HK-2 (cell line): Measurements from ENCODE around the gene PDPK1.
"Not testable (repeated sequence)": the region's sequence is repeated elsewhere in the genome, so short reads cannot be mapped to it uniquely, and the experiment has no call there.

Source experiments
- DNase-seq: peaks from one replicate; pipeline ENCODE4 v3.0.0-alpha.2; 2018; ENCODE audit not compliant: unreplicated experiment

The PDPK1 gene

DNA sequence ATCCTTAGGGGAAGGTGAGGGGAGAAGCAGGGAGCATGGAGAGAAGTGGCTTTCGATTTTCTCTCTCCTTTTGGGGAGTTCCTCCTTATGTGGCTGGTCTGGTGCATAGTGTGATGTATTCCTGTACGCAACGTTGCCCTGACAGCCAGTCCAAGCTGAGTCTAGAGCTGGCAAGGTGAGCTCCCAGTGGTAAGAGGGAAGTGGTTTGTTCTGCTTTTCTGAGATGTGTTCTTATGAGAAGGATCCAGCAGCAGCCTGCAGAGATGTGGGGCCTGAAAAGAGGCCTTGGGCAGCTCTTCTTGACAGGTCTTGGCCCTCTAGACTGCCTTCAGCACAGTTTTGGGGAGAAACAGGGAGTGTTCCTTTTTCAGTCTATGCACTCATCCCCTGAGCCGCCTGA lies 3.1 kb downstream of the PDPK1 start:
- not testable (repeated sequence) for DNase-seq

DNA sequence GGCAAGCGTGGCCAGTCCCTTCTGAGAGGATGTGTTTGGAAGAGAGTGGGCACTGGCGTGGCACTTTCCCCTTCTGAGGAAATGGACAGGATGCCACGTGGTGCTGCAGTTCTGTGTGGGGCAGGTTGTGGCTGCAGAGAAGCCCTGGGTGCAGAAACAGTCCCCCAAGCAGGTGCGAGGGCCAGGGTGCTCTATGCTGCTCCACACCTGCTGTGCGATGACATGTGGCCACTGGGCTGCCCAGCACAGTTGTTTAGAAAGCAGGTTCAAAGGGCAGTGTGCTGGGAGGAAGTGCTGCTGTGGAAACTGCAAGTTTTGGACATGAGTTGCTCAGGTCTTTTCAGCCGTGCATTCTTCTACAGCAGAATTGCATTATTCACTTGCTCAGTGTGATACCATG lies 3.6 kb downstream of the PDPK1 start:
- DNase-seq: not testable (repeated sequence)

DNA sequence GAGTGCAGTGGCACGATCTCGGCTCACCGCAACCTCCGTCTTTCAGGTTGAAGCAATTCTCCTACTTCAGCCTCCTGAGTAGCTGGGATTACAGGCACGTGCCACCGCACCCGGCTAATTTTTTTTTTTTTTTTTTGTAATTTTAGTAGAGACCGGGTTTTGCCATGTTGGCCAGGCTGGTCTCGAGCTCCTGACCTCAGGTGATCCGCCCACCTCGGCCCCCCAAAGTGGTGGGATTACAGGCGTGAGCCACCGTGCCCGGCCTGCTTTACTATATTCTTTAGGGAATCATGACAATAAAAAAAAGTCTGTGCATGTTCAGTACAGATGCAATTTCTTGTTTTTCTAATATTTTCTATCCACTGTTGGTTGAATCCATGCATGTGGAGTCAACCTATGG lies 6.0 kb downstream of the PDPK1 start:
- DNase-seq: not testable (repeated sequence)

DNA sequence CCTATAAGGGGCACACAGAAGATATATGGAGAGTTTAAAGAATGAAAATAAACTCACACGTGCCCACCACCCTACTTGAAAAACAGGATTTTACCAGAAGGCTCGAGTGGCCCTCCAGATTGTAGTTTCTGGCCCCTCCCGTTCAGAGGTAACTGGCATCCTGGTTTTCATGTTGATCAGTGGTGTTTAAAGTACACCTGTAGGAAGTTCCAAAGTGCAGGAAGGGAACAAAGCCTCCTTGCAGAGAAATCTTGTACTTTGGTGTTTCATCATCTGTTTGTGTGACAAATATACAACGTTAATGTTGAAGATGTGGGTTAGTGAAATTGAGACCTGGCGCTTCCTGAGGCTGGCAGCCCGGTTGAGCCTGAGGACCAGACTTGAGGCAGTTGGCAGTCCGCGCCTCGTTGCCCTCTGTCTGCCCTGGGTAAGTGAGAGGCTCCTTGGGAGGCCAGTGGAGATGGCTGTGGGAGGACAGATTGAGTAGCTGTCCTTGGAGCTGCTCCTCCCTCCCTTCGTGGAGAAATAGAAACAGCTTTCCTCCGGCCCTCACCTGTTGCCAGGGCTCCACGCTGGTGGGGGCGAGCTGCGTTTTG lies 12.6 kb downstream of the PDPK1 start:
- not testable (repeated sequence) for DNase-seq

DNA sequence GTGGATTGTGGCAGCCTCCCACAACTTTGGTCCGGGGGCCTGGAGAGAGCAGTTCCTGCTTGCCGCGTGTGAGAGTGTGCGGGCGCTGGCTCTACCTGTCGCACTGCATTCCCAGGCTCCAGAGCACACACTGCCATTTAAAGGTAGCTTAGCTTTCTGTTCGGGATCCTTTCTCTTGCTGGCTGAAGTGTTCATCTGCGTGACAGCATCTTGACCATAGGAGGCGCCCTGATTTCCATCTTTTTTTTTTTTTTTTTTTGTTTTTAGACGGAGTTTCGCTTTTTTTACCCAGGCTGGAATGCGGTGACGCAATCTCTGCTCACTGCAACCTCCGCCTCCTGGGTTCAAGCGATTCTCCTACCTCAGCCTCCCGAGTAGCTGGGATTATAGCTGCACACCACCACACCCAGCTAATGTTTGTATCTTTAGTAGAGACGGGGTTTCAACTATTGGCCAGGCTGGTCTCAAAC lies 13.6 kb downstream of the PDPK1 start:
- not testable (repeated sequence) for DNase-seq

DNA sequence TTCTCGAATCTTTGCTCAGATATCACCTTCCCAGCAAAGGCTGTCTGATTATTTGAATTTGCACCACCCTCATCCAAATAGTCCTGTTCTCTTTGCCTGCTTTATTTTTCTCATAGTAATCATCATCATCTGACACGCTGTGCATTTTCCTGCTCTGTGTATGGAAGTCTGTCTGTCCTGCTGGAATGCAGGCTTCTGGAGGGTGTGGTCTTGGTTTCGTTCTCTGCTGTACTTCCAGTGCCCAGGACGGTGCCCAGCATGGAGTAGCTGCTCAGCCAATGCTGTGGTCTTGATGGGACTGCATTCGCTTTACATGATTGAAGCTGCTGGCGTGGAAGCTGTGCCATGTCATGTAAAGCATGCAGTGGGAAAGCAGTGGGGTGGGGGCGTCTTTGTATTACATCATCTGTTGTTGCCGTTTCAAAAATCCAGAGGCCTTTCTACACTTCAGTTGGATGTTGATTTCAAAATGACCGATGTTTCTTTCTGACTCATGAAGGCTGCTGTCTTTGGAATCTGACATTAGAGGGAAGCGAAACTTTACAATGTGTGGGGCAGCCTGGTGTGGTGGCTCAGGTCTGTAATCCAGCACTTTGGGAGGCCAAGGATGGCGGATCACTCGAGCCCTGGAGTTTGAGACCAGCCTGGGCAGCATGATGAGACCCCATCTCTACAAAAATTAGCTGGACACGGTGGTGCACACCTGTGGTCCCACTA lies 17.0 kb downstream of the PDPK1 start:
- DNase-seq: not testable (repeated sequence)

DNA sequence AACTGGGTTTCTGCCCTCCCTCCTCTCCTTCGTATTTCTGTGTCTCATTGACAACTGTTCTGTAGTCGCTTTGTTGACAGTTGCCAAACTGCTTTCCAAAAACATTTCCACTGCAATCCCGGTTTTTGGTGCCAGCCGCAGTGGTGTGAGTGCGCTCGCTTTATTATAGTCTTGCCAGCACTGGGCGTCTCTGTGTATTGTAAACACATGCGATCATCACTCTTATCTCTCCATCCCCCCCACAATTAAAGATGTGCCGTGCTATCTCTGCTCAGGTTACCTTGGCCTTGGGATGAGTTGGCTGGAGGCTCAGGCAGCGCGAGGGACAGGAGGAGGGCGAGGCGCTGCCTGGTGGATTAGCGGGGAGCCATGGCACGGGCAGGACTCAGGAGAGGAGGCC lies 19.3 kb downstream of the PDPK1 start:
- not testable (repeated sequence) for DNase-seq

DNA sequence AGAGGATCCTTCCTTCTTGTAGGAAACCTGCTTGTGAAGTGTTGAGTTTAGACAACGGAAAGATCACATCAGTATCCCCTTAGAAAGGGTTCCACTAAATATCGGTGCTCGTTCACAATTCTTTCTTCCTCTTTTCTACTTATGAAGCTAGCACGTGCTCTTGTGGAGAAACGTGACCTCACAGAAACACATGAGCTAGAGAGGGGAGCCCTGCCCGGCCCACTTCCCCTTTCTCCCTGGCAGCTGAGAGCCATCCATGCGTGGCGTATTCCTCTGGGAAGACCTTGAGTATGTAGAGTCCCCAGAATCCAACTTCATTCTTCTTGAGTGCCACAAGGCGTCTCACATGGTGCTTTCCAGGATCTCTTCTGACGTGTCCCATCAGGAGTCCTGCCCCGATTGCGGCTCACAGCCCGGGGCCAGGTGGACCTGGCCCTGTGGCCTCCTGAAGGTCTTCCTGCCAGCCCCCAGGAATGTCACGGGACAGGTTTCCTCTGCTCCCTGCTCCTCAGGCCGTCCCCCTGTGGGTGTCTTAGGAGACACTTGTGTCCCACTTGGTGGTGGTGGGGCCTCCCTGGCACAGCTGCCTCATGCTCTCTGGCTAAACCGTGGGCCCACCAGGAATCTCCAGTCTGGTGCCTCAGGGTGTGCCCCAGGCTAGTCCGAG lies 22.4 kb downstream of the PDPK1 start:
- DNase-seq: not testable (repeated sequence)

DNA sequence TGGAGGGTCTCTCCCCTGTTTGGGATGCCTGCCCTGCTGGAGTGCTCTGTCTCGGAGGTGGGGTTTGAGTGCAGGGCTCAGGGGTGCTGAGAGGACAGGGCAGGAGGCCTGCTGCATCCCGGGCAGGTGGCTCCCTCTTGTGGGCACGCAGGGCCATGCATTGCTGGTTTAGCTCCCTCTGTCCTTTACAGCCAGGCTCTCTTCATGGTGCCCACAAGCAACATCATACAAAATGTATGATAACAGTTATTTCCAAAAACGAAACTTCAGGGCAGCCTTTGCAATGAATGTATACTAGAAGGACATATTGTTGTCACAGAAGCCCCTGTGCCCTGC lies 22.9 kb downstream of the PDPK1 start:
- DNase-seq: not testable (repeated sequence)

DNA sequence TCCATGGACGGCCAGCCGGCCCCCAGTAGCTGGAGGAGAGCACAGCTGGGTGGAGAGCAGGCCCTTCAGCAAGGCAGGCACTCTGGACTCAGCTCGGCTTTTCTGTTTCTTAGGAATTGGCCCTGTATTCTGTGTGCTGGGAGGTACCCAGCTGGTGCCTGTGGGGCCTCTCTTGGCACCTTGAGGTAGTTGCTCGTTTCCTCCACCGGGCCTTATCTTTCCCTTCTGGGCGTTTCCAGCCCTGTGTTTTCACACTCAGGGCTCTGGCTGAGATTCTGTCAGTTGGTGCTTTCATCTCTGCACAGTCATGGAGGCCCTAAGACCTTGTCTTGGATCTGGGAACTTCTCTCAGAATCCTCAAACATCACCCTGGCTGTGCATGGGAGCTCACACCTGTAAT lies 29.7 kb downstream of the PDPK1 start:
- not testable (repeated sequence) for DNase-seq

DNA sequence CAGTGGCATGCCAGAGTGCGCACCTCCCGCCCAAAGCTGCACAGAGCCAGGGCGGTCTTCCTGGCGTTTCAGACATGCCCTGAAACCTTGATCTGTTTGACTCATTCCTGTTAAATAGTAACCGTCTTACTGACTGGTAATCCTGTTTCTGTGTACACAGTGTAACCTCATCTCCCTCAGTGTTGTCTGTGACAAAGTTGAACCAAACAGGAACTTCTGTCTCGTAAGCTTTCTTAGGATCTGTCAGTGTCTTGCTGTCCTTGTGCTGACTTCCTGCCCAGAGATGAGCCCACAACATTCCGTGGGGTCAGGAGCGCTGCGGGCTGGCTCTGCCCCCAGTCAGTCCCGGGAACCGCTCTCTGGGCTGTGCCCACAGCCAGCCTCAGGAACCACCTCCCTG lies 30.8 kb downstream of the PDPK1 start:
- not testable (repeated sequence) for DNase-seq

DNA sequence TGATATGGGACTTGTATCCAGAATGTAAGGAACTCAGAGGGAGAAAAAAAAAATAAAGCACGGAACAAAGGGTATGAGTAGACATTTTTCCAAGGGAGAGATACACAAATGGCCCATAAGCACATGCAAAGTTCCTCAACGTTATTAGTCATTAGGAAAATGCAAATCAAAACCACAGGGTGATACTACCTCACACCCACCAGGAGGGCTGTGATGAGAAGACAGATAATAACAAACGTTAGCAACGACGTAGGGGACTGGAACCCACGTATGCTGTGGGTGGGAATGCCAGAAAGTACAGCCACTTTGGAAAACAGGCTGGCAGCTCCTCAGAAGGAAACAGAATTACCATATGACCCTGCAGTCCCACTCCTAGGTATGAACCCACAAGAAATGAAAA lies 34.9 kb downstream of the PDPK1 start:
- DNase-seq: not testable (repeated sequence)

DNA sequence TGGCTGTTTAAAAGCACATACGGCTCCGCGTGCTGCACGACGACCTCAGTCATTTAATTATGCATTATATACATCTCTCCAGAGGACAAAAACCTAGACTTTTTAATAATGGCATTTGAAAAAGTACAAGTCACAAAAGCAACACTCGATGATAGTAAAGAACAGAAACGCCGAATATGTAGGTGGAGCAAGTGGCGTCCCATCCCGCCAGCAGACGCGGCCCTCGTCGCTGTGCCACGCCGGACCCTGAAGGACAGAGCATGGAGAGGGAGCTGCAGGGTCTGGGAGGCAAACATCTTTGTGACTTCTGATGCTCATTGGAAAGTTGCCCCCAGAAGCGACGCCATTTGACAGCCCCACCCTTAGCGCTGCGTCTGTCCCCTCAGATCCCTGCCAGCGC lies 38.0 kb downstream of the PDPK1 start:
- not testable (repeated sequence) for DNase-seq

DNA sequence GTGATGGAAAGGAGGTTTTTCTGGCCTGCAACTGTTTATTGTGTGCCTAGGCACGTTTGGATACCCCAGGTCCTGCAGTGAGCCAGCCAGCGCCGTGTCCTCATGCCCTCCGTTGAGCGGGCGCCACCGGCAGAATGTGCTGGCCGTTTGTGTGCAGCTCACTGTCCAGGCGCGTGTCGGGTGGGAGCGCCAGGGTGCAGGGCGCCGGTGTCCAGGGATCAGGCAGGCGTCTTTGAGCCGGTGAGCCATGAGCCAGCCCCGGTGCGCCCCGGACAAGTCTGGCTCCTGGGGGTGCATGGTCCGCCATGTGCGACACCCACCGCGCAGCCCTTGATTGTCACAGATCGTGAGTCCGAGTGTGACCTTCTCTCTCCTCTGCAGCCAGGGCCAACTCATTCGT lies 39.2 kb downstream of the PDPK1 start:
- not testable (repeated sequence) for DNase-seq

DNA sequence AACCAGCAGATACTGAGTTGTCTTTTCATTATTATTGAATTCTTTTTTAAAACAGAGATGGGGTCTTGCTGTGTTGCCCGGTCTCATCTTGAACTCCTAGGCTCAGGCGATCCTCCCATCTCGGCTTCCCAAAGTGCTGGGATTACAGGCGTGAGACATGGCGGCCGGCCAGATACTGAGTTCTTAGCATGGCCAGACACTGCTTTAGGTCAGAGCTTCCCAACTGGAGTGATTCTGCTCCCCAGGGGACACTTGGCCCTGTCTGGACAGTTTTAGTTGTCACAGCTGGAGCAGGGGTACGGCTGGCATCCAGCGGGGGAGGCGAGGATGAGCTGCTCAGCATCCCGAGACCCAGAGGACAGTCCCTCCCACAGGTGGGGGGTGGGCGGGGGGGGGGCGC lies 41.1 kb downstream of the PDPK1 start:
- not testable (repeated sequence) for DNase-seq

DNA sequence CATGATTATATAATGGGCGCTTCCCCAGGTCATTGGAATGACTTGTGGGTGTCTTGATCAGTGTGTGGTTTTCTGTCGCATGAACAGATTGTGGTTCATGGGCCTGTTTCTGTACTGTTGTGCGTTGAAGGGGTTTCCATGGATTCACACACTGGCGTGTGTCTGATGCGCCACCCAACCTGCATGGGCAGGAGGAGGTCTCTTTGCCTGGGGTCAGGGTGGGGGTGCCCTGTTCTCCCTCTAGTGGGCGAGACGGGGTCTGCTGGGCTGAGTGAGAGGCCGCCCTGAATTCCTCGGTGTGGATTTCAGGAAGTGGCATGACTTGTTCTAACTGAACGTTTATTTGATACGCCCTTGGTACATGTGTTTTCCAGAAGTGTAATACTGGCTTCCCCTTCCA lies 42.3 kb downstream of the PDPK1 start:
- DNase-seq: not testable (repeated sequence)

DNA sequence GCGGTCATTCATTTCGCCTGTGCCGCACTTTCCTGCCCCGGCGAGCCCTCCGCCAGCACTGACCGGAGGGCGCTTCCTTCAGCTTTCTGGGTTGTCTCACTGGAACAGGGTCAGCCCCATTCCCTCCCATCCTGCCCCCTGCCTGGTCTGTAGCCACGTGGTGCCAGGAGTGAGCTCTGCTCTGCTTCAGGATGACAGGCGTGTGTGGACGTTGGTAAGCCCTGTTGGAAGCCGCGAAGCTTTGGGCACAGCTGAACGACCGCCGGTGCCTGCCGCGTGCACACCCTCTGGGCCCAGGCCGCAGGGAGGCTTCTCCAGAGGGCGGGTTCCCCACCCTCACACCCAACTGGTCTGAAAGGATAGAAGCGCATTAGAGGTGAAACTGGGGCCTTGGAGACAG lies 43.0 kb downstream of the PDPK1 start:
- not testable (repeated sequence) for DNase-seq

DNA sequence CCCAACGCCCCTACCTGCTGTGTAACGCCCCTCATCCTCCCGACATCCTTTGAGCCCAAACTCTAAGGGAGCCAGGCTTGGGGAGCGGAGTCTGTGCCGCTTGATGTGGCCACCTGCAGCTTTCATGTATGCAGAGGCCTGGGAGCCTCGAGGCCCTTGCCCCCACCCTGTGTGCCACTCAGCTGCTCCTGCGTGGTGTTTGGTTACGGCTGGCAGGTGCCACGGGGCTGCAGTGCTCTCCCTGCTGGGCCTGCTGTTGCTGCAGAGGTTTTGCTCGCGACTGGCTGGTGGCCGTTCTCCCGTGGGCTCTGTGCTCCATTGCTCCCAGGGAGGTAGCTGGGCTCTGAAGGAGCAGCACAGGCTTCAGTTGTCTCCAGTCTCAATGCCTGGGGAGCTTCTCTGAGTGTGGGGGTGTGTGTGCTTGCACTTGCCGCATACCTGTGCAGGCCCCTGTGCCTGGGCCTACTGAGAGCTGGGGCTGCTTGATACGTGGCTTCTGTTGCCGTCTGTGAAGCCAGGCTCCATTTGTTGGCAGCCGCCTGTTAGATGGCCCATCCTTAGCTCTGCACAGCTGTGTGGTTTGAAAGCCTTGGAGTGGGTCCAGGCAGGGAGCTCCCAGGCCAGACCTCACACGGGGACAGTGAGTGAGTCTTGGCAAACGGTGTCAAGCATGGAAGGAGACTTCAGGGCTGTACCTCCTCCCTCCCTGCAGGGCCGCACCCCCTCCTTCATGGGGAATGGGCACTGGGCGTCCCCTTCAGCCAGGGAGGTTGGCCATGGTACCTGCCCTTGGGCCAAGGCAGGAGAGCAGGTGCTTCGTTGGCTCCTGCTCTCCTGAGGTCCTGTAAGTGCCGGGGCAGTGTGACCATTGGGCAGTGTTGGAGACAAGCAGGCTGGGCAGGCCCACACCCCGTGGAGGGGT lies 47.2 kb downstream of the PDPK1 start:
- no peak for DNase-seq

DNA sequence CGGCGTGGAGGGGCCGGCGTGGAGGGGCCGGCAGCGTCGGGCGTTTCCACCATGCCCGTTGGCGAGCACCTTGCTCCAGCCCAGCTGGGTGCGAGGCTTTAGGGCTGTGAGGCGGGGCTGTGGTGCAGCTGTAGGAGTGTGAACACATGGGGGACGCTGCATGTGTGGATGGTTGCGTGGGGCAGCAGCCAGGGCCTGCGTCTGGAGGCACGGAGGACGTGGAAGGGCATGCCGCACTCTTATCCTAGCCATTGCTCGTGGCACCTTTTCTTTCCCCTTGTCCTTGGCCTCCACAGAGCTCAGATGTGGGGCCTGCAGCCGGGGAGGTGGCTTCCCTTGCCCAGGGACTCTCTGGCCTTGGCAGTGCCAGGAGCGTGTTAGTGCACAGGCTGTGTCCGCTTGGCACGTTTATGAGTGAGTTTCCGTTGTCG lies 47.8 kb downstream of the PDPK1 start:
- DNase-seq: no peak

DNA sequence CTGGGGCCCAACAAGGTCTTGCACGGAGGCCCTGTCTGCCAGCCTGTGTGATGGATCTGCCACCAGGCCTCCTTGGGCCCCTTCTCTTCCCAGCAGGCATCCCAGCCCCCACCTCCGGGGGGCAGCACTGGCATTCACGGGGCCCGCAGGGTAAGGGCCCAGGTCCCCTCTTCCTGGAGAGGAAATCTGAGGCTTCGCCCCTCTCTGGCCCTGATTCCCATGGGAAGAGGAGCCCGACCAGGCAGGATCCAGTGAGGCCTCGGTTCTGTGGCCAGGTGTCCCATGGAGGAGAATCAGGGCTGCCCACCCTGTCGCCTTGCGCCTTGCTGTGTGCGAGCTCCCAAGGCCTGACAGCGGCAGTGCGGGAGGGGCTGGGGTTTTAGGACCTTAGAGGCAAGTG lies 48.4 kb downstream of the PDPK1 start:
- DNase-seq: no peak

DNA sequence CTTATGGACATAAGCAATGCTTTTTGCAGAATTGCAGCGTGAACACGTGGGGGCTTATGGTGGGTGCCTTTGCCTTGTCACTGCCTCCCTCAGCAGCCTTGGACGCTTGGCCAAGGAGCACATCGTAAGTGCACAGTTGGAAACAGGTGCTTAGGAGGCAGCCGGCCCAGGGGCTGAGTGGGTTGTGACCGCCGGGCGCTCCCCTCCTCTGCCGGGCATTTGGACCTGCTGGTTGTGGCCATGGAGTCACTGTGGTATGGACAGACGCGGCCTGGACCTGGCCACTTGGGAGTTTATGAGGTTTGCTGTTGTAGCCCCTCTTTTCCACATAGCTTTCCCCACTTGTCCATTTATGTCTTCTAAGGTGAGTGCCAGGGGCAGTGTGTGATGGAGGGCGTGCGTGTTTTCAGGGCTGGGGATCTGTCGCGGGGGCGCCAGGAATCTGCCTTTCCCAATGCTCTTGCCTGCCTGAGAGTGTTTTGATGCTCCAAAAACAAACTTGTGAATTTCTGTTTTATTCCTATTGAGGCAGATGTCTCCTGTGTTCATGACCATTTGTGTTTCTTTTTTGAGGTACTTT lies 49.2 kb downstream of the PDPK1 start:
- DNase-seq: no peak
